ENCODE data around the gene OR6C3. TPM values are rescaled to one million over a fixed set of nuclear protein-coding genes. Genes with fewer than 3 reads are reported as not detected.
"Not testable (repeated sequence)": the region's sequence is repeated elsewhere in the genome, so short reads cannot be mapped to it uniquely, and the experiment has no call there.

The OR6C3 gene
- total RNA-seq (2014; rRNA removed; shearing (Covaris generic)) = not detected in 2 replicates
- not detected in 2 replicates for polyA plus RNA-seq (2015; cell fraction: cytosol; rRNA removed)
- polyA plus RNA-seq (2015; cell fraction: nucleus; rRNA removed) = not detected in 2 replicates

DNA sequence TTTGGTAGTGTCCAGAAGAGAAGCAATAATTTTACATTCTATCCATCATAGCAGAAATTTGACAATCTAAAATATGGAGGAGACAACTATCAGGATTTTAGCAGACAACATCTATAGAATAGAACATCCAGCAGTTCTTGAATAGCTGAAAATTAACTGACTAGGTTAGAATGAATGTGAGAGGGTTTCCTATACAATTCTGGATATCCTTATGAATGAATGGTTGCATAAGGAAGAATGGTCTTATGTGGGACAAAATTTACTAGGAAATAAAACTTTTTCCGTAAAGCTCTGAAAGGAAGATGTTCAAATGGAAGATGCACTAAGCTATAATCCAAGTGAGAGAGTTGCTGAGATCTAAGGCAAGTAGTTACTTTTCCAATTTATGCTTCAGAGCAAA lies at the start of gene OR6C3:
TSS of gene OR6C3 (plus strand) at position 301 of the 400 bp plus-strand sequence. CDS start 955 bp downstream, outside the sequence.
- no peak for DNase-seq (ENCODE audit: low read depth)

DNA sequence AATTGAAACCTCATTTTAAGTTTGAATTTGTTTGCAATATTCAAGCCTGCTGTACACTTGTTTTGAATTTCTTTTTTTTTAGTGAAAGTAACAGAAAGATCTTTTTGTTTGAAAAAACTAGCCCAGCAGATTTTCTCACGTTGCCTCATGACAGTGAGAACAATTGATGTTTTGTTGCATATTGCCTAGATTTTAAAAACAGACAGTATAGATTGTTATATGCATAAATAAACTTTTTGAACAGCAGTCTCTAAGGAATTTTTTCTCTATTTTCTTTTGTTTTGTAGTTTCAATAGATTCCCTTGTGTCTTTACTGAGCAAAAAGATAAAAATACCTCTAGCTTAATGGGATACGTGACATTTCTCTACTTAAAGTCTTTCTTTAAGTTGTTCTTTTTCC lies 49.6 kb upstream of the OR6C3 start:
- DNase-seq (ENCODE audit: low read depth) = no peak

DNA sequence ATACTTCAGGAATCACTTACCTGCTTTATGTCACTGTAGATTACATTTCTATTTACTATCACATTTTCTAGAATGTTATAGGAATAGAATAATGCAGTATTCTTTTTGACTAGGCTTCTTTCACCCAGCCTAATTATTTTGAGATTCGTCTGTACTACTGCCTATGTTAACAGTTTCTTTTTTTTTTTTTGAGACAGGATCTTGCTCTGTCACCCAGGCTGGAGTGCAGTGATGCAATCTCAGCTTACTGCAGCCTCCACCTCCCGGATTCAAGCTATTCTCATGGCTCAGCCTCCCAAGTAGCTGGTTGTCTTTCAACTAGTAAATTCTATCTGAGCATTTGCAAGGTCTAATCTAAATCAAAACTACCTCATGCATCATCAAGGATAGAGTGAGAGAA lies 40.5 kb upstream of the OR6C3 start:
- no peak for DNase-seq (ENCODE audit: low read depth)

DNA sequence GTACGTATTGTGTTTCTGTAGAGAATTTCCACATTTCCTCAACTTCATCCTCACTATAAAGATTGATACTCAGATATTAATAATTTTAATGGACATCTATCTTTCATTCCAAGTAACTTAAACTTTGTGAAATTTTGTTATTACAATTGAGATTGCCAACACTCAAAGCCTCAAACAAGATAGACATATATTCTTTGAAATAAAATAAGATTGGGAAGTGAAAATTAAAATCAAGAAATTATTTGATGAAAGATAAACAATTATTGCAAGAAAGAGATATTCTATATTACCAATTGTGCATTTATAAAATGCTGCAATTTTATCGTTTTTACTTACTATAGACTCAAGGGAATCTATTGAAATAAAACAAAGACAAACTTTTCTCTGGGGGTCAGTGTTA lies 34.1 kb upstream of the OR6C3 start, which contains the start of gene OR6C6:
TSS of gene OR6C6 (minus strand) at position 101 of the 400 bp plus-strand sequence. CDS start 1,337 bp downstream, outside the sequence.
- no peak for DNase-seq (ENCODE audit: low read depth)

DNA sequence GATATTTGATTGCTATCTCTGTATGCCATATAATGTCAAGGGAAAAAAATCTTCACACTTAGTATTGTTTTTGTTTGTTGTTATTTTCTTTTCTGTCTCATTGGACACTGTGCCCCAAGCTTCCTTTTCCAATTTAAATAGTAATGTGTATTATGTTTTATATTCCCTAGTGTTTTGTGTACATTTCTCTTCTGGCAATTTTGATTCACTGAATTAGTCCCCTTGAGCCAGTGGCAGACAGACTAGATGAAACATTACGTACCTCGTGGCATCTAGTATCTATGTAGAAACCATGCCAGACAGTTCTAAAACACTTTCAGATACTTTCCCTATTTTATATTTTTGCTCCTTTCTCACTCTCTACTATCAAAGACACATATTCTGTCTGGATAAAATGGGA lies 16.5 kb upstream of the OR6C3 start, which contains the start of gene OR6C1:
TSS of gene OR6C1 (plus strand) at position 301 of the 400 bp plus-strand sequence. CDS start 6,257 bp downstream, outside the sequence.
- DNase-seq (ENCODE audit: low read depth) = no peak

DNA sequence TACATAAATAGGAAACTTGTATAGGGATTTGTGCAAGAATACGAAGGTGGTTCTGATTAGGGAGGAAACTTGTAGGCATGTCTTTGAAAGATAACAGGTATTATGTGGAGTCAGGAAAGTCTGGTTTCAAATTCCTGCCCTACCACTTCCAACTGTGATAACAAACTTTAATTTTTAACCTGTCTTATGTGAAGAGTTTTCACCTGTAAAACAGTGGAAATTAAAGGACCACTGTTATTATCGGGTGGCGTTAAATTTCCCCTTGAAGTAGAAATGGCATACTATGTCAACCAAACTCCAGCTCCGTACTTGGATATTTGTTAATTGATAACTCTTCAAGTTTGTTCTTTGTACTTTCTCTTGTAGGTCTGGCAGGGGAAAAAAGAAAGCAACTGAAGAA lies 10.3 kb upstream of the OR6C3 start:
- DNase-seq (ENCODE audit: low read depth) = no peak

DNA sequence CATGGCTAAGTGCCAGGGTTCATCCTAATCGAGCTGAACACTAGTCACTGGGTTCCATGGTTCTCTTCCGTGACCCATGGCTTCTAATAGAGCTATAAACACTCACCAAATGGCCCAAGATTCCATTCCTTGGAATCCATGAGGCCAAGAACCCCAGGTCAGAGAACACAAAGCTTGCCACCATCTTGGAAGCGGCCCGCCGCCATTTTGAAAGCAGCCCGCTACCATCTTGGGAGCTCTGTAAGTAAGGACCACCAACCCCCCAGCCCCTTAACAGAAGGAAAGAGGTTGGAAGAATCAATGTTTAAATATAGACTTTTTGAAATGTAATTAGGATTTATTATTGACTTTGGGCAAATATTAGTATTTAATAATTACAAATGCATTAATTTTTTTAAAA lies 4.7 kb upstream of the OR6C3 start:
- not testable (repeated sequence) for DNase-seq (ENCODE audit: low read depth)

DNA sequence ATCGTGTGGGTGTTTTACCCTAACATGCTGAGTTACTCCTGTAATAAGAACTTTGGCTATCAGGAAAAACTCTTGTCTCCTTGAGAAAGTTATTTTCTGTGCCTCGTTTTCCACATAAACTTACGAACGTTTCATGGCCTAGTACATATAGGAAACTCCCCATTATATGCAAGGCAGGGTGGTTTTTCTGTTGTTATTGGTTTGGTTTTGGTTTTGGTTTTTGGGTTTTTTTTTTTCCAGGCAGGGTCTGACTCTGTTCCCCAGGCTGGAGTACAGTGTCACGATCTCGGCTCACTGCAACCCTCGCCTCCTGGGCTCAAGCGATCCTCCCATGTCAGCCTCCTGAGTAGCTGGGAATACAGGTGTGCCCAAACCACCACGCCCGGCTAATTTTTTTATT lies 5.5 kb downstream of the OR6C3 start:
- no peak for DNase-seq (ENCODE audit: low read depth)

DNA sequence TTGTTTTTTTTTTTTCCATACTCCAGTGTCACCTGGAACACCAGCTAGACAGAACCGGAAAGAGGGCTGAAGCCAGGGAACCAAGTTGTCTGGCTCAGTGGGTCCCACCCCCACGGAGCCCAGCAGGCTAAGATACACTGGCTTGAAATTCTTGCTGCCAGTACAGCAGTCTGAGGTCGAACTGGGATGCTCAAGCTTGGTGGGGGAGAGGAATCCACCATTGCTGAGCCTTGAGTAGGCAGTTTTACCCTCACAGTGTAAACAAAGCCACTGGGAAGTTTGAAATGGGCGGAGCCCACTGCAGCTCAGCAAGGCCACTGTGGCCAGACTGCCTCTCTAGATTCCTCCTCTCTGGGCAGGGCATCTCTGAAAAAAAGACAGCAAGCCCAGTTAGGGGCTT lies 24.8 kb downstream of the OR6C3 start:
- not testable (repeated sequence) for DNase-seq (ENCODE audit: low read depth)

DNA sequence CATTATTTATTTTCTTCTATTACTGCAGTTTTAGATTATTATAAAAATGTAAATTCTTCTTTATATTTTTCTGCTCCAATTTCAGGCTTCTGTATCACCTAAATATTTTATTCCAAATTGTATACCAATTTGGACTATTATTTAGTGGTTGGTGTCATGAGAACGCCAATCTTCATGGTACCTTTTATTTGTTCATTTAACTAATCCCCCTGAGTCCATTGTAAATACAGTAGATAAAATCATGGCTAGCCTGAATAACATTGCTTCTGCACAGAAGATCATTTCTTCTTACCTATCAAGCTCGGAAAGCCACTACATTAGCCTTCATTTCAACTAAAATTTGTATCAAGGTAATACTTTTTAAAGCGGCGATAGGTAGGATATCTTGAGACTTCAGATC lies 32.1 kb downstream of the OR6C3 start, which contains the start of gene OR6C75:
TSS of gene OR6C75 (plus strand) at position 301 of the 400 bp plus-strand sequence. CDS start 2,136 bp downstream, outside the sequence.
- no peak for DNase-seq (ENCODE audit: low read depth)

DNA sequence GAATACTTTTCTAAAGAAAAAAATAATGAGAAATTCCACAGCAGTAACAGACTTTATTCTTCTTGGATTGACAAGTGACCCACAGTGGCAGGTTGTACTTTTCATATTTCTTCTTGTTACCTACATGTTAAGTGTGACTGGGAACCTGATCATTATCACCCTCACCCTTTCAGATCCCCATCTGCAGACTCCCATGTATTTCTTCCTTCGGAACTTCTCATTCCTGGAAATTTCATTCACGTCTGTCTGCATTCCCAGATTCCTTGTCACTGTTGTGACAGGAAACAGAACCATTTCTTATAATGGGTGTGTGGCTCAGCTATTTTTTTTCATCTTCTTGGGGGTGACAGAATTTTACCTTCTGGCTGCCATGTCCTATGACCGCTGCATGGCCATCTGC lies 34.5 kb downstream of the OR6C3 start:
- DNase-seq (ENCODE audit: low read depth) = no peak

DNA sequence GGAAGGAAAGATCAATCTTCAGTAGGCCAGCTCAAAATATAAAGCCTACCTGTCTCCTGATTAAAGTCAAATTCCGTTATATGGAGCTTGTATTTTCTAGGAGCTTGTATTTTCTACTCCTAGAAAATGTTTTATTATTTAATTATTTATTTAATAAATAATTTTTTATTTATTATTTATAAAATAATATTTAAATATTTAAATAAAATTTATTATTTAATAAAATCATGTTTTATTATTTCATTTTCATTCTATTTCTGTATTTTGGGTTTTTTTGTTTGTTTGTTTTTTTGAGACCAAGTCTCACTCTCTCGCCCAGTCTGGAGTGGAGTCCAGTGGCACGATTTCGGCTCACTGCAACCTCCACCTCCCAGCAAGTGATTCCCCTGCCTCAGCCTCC lies 42.0 kb downstream of the OR6C3 start:
- no peak for DNase-seq (ENCODE audit: low read depth)

Other genes with a start within 250 kb of the OR6C3 start
- gene OR9K2, start 204.3 kb upstream of the OR6C3 start, total RNA-seq (2014; rRNA removed; shearing (Covaris generic)) = not detected in 2 replicates
- not detected in 2 replicates for gene OR10A7, start 109.7 kb upstream of the OR6C3 start, total RNA-seq (2014; rRNA removed; shearing (Covaris generic))
- gene OR6C74, start 86.1 kb upstream of the OR6C3 start, total RNA-seq (2014; rRNA removed; shearing (Covaris generic)) = not detected in 2 replicates
- gene OR6C6, start 34.2 kb upstream of the OR6C3 start, total RNA-seq (2014; rRNA removed; shearing (Covaris generic)) = not detected in 2 replicates
- not detected in 2 replicates for gene OR6C1, start 16.4 kb upstream of the OR6C3 start, total RNA-seq (2014; rRNA removed; shearing (Covaris generic))
- gene OR6C75, start 32.2 kb downstream of the OR6C3 start, total RNA-seq (2014; rRNA removed; shearing (Covaris generic)) = not detected in 2 replicates
- not detected in 2 replicates for gene OR6C65, start 69.8 kb downstream of the OR6C3 start, total RNA-seq (2014; rRNA removed; shearing (Covaris generic))
- not detected in 2 replicates for gene OR6C76, start 95.5 kb downstream of the OR6C3 start, total RNA-seq (2014; rRNA removed; shearing (Covaris generic))
- gene OR6C2, start 113.3 kb downstream of the OR6C3 start, total RNA-seq (2014; rRNA removed; shearing (Covaris generic)) = not detected in 2 replicates
- gene OR6C70, start 139.4 kb downstream of the OR6C3 start, total RNA-seq (2014; rRNA removed; shearing (Covaris generic)) = not detected in 2 replicates
- gene OR6C68, start 161.6 kb downstream of the OR6C3 start, total RNA-seq (2014; rRNA removed; shearing (Covaris generic)) = not detected in 2 replicates
- gene OR6C4, start 218.9 kb downstream of the OR6C3 start, total RNA-seq (2014; rRNA removed; shearing (Covaris generic)) = not detected in 2 replicates
- gene OR2AP1, start 241.7 kb downstream of the OR6C3 start, total RNA-seq (2014; rRNA removed; shearing (Covaris generic)) = not detected in 2 replicates